K562 (cell line): ENCODE results near the gene IGF2R. TPM values are rescaled to one million over a fixed set of nuclear protein-coding genes. Genes with fewer than 3 reads are reported as not detected.

Source experiments
- ATAC-seq: fragments of 200-7000 bp; cut with Tn5 transposase; 3 replicates; pipeline ENCODE4 v1.9.1; 2020; ENCODE audit warnings: moderate library complexity
- BruUV-seq: library from RNA; stranded (reverse); fragments of 400-500 nt; replicated peaks from 2 replicates; lab custom pipeline; 2021; lab: Mats Ljungman, UMichigan
- CTCF ChIA-PET: fragments of 300-600 bp; formaldehyde crosslinking; extraction: SDS; loops from one replicate; lab custom pipeline; 2021; ENCODE audit warnings: low intra/inter-chr PET ratio; lab: Yijun Ruan, JAX
- POLR2A ChIA-PET: fragments of 300-600, 350-650 bp; sonication (Branson Sonifier 250); formaldehyde crosslinking; extraction: SDS; loops from one replicate; lab custom pipeline; 2021; ENCODE audit warnings: antibody characterized with exemption, inconsistent platforms; lab: Yijun Ruan, JAX
- DNase-seq, 4 experiments: peaks; one replicate each; pipeline versions ENCODE4 v3.0.0 to v3.0.0-alpha.2; 2011 to 2018; ENCODE audit warnings: low spot score in 3 of 4, mixed read lengths in 3 of 4; ENCODE audit errors: extremely low read depth in 1 of 4
- FAIRE-seq: peaks from 2 replicates; lab custom pipeline; 2011; peaks lifted over from hg19 to GRCh38; lab: Jason Lieb, UNC
- H2AFZ ChIP-seq: 2 replicates; pipeline ENCODE4 v1.6.0; 2011; ENCODE audit warnings: low read depth, low read length, control low read depth, inconsistent platforms
- H3K27ac ChIP-seq: fragments of 200-600 bp; 3 replicates; pipeline ENCODE4 v1.8.0; 2011; ENCODE audit warnings: low read depth, mild to moderate bottlenecking, control low read depth, inconsistent platforms, low read length, moderate library complexity, mixed read lengths; ENCODE audit errors: extremely low read depth
- H3K27me3 ChIP-seq, 2 experiments: fragments of 300-600 bp in 1 of 2; 2 replicates in 1 of 2; 3 replicates in 1 of 2; pipeline versions ENCODE4 v1.6.0 to v1.8.0; 2011; ENCODE audit warnings: inconsistent platforms in 2 of 2, low read length in 2 of 2, mild to moderate bottlenecking in 1 of 2, mixed read lengths in 1 of 2, moderate library complexity in 1 of 2; ENCODE audit not compliant: control insufficient read depth in 2 of 2, insufficient read depth in 2 of 2
- H3K36me3 ChIP-seq: fragments of 300-600 bp; 3 replicates; pipeline ENCODE4 v1.8.0; 2011; ENCODE audit warnings: mild to moderate bottlenecking, low read length, inconsistent platforms; ENCODE audit not compliant: control insufficient read depth, insufficient read depth
- H3K4me1 ChIP-seq, 2 experiments: fragments of 200-600 bp in 1 of 2; replicated peaks in 1 of 2; 2 replicates in 1 of 2; 3 replicates in 1 of 2; pipeline versions ENCODE4 v1.5.1 to v1.8.0; 2011; ENCODE audit warnings: inconsistent platforms in 2 of 2, low read length in 2 of 2, mild to moderate bottlenecking in 1 of 2, mixed read lengths in 1 of 2, moderate library complexity in 1 of 2; ENCODE audit not compliant: control insufficient read depth in 2 of 2, insufficient read depth in 2 of 2
- H3K4me2 ChIP-seq: 2 replicates; pipeline ENCODE4 v1.6.1; 2011; ENCODE audit warnings: low read length, control low read depth, inconsistent platforms, mixed read lengths; ENCODE audit not compliant: insufficient read depth
- H3K4me3 ChIP-seq: fragments of 200-600 bp; sonication (generic), shearing (Covaris generic); 2 replicates; pipeline ENCODE4 v1.5.1; 2016; ENCODE audit warnings: control low read depth, inconsistent platforms
- H3K79me2 ChIP-seq: fragments of 200-600 bp; 3 replicates; pipeline ENCODE4 v1.8.0; 2011; ENCODE audit warnings: low read length, inconsistent platforms; ENCODE audit not compliant: control insufficient read depth, insufficient read depth
- H3K9ac ChIP-seq, 2 experiments: 2 replicates each; pipeline versions ENCODE4 v1.6.0 to v1.6.1; 2011; ENCODE audit warnings: low read depth in 2 of 2, low read length in 2 of 2, control low read depth in 1 of 2, inconsistent platforms in 1 of 2, mild to moderate bottlenecking in 1 of 2, mixed read lengths in 1 of 2; ENCODE audit not compliant: insufficient read depth in 1 of 2
- H3K9me1 ChIP-seq: one replicate; pipeline ENCODE4 v1.6.0; 2011; ENCODE audit warnings: inconsistent platforms, mild to moderate bottlenecking, low read length, moderate library complexity; ENCODE audit not compliant: control insufficient read depth, insufficient read depth
- H3K9me3 ChIP-seq: replicated peaks from 2 replicates; pipeline ENCODE4 v1.5.1; 2011; ENCODE audit warnings: low read depth, low read length, inconsistent platforms; ENCODE audit not compliant: control insufficient read depth, insufficient read depth
- H4K20me1 ChIP-seq: replicated peaks from 2 replicates; pipeline ENCODE4 v1.6.1; 2011; ENCODE audit warnings: low read length, inconsistent platforms, mixed read lengths; ENCODE audit not compliant: control insufficient read depth, insufficient read depth
- CTCF ChIP-seq, 3 experiments: IDR thresholded peaks in 2 of 3; conservative IDR thresholded peaks in 1 of 3; 2 replicates each; pipeline ENCODE4 v1.5.1; 2011 to 2012; ENCODE audit warnings: low read length in 3 of 3, mild to moderate bottlenecking in 3 of 3, control low read depth in 2 of 3, improper control_type of control experiment in 1 of 3, inconsistent platforms in 1 of 3, low read depth in 1 of 3, mixed read lengths in 1 of 3, moderate library complexity in 1 of 3; ENCODE audit not compliant: insufficient read depth in 2 of 3
- HDAC3 ChIP-seq: fragments of 450-650 bp; IDR thresholded peaks from 2 replicates; pipeline ENCODE4 v1.6.1; 2018; ENCODE audit warnings: borderline replicate concordance, mild to moderate bottlenecking, moderate library complexity; ENCODE audit not compliant: partially characterized antibody
- HINFP ChIP-seq: fragments of 450-650 bp; conservative IDR thresholded peaks from 2 replicates; pipeline ENCODE4 v1.6.1; 2016; ENCODE audit warnings: missing genetic modification characterization, low read depth, mild to moderate bottlenecking, control low read depth, missing compliant biosample characterization
- NFATC3 ChIP-seq: fragments of 450-650 bp; IDR thresholded peaks from 2 replicates; pipeline ENCODE4 v1.6.1; 2017; ENCODE audit warnings: mild to moderate bottlenecking
- SAP30 ChIP-seq: fragments of 200-600 bp; sonication (generic); IDR thresholded peaks from 2 replicates; pipeline ENCODE4 v1.6.1; 2012; ENCODE audit warnings: borderline replicate concordance, low read depth, mild to moderate bottlenecking, moderate library complexity, low read length, control low read depth, inconsistent platforms; ENCODE audit not compliant: insufficient read depth, poor library complexity, severe bottlenecking
- SFPQ ChIP-seq: fragments of 200-400 bp; formaldehyde crosslinking; IDR thresholded peaks from 2 replicates; pipeline ENCODE4 v1.6.1; 2017; ENCODE audit warnings: mild to moderate bottlenecking, low read depth, low read length, moderate library complexity
- SP2 ChIP-seq: IDR thresholded peaks from 2 replicates; pipeline ENCODE4 v1.6.1; 2011; ENCODE audit warnings: mild to moderate bottlenecking, low read depth, low read length, moderate library complexity; ENCODE audit not compliant: poor library complexity, severe bottlenecking; ENCODE audit errors: extremely low read depth
- U2AF1 ChIP-seq: fragments of 200-400 bp; formaldehyde crosslinking; optimal IDR thresholded peaks from 2 replicates; pipeline ENCODE3; 2017; ENCODE audit warnings: mild to moderate bottlenecking, low read depth, low read length, moderate library complexity
- ZBTB2 ChIP-seq: fragments of 450-650 bp; IDR thresholded peaks from 2 replicates; pipeline ENCODE4 v1.6.1; 2016; ENCODE audit warnings: antibody characterized with exemption
- ZNF146 ChIP-seq: IDR thresholded peaks from one replicate; pipeline ENCODE4 v1.6.1; 2018; ENCODE audit warnings: missing compliant biosample characterization; ENCODE audit not compliant: unreplicated experiment
- WGBS: fragments of 100-300 bp; shearing (Covaris generic); methylation state at CpG from one replicate; pipeline ENCODE4 v1.1.6; 2016; ENCODE audit warnings: low coverage, mixed read lengths; ENCODE audit not compliant: insufficient coverage; ENCODE audit errors: missing lambda C conversion rate; 5-methylcytosine and 5-hydroxymethylcytosine counted together
- in situ Hi-C: fragments of 300-500 bp; cut with MboI; formaldehyde crosslinking; loops from 4 replicates; pipeline ENCODE4 v1.15.0; 2018; ENCODE audit warnings: inconsistent platforms, mixed read lengths
- intact Hi-C: fragments of 100-400 bp; cut with micrococcal nuclease; formaldehyde crosslinking; loops from 2 replicates; pipeline ENCODE4 v1.14.2; 2022
- polyA plus RNA-seq, 8 experiments: library from polyadenylated mRNA; depleted of rRNA in 4 of 8; stranded (reverse) in 5 of 8; unstranded in 3 of 8; fragments of >200 nt; fragmentation: Nextera tagmentation in 2 of 8; fragmentation: Illumina TruSeq in 1 of 8; extraction: Ambion mirVana in 2 of 8; extraction: Trizol in 1 of 8; gene quantifications; 2 replicates each; pipeline versions ENCODE4 v1.2.1 to v1.2.3, GENCODE V29; 2011 to 2014; ENCODE audit warnings: inconsistent platforms in 1 of 8, missing spikeins in 1 of 8
- total RNA-seq, 7 experiments: library from RNA; depleted of rRNA in 6 of 7; stranded (reverse); fragments of >200 nt in 6 of 7; fragmentation: Illumina TruSeq in 2 of 7; extraction: Trizol in 2 of 7; gene quantifications; 2 replicates each; pipeline versions ENCODE4 v1.2.1 to v1.2.3, GENCODE V29; 2011 to 2021; ENCODE audit warnings: low replicate concordance in 1 of 7

IGF2R gene
- total and polyA plus RNA-seq, 9 of the 15 experiments (the other 6 are each of a cell fraction or from before 2014, with no cell fraction given), result 3.5 to 92.3 (median 34.5) TPM

GRCh38 chr6:160138839-160139419 is 170.0 kb downstream of the IGF2R start:
- DNase-seq (no peak), FAIRE-seq (no peak), ATAC-seq (peak; percentile 29; the same call in 2 of the 3 replicates)
- intact Hi-C loops, result loop anchor here (1.0 to 5.0 kb wide), 5 partner anchors 21 to 395 kb away; no protein-coding TSS in a partner anchor
- Histone ChIP-seq H4K20me1 (0 out of 2 replicates have a peak, but pooled peaks cover 6% of the 10 kb centered on the region), H3K79me2 (no peaks in the 10 kb centered on the region), H2AFZ (no peak overlapping the region), H3K4me3 (no peak overlapping the region), H3K4me2 (no peak overlapping the region), H3K27ac (no peak overlapping the region), H3K9ac (no peak overlapping the region), H3K9me1 (no peaks in the 10 kb centered on the region), H3K9me3 (no peaks in the 10 kb centered on the region), H3K4me1 (peaks cover 0 to 1% of the 10 kb centered on the region in 2 experiments; a peak in 1 of 5 replicates), H3K27me3 (peaks cover 20 to 50% of the 10 kb centered on the region in 2 experiments), H3K36me3 (no peaks in the 10 kb centered on the region)
- POLR2A ChIA-PET, result interaction anchor here (0.6 to 1.5 kb wide), 5 partner anchors 13 to 272 kb away, joined by 3 to 5 read pairs (median 3); no protein-coding TSS in a partner anchor
- BruUV-seq, result no TSS peak
- 24% methylated on average over 13 of the region's 13 CpGs for WGBS
- CTCF ChIA-PET, result interaction anchor here (0.8 to 2.6 kb wide), 4 partner anchors 9 to 529 kb away, joined by 3 to 18 read pairs (median 6); no protein-coding TSS in a partner anchor
- in situ Hi-C loops, result no loop called here
- TF ChIP-seq HDAC3, result no peak
- no peak for TF ChIP-seq SAP30
- TF ChIP-seq U2AF1, result no peak
- no peak for TF ChIP-seq SP2
- no peak for TF ChIP-seq NFATC3
- TF ChIP-seq CTCF (IDR thresholded peaks at IDR 0.05 in 2 of 3, conservative IDR thresholded peaks at IDR 0.05 in 1 of 3; ENCODE audit: insufficient read depth in 2 of 3, low read depth in 1 of 3, low read length in 3 of 3), result peak in 1 of 3 experiments; percentile 7; a peak in 1 of 6 replicates
- no peak for TF ChIP-seq SFPQ
- no peak for TF ChIP-seq HINFP (tag)
- no peak for TF ChIP-seq ZNF146 (CRISPR knock-in tag)
- TF ChIP-seq ZBTB2, result no peak
